Left cardiac atrium (tissue), 4 donors: ENCODE measurements around the gene CCT5. TPM values are rescaled to one million over a fixed set of nuclear protein-coding genes. Genes with fewer than 3 reads are reported as not detected.

Source experiments
- ATAC-seq, 2 donors: fragments of 200-7000 bp; cut with Tn5 transposase; one replicate each; pipeline ENCODE4 v1.9.1; 2020; ENCODE audit warnings: mild to moderate bottlenecking in 2 of 2, moderate library complexity in 2 of 2
- DNase-seq: peaks from one replicate; pipeline ENCODE4 v3.0.0-alpha.2; 2020
- intact Hi-C, 2 donors: fragments of 100-400 bp; cut with DNase I; formaldehyde crosslinking; loops; one replicate each; pipeline versions ENCODE4 v1.14.1 to v1.15.1; 2022 to 2023
- long read RNA-seq: library from polyadenylated mRNA; unstranded; transcript quantifications from one replicate; pipeline ENCODE4 v2.0.0, GENCODE V29; 2021
- total RNA-seq, 2 donors: library from RNA; stranded (reverse); fragmentation: NEBNext Ultra II Directional; extraction: Animal tissue kit (Norgen Biotek cat#: 25700); gene quantifications; one replicate each; pipeline ENCODE4 v1.2.1, GENCODE V29; 2021
- donor health status: DM: no; HTN: yes; CAD: no.
- donor health status: DM: no; HTN: yes; CAD: no; lungs with severe emphysema.
- donor health status: DM: yes; HTN: yes; CAD: no.
- donor health status: Dilated cardiomyopathy.

Gene CCT5
- 100 to 1,000 TPM; 106 to 117 TPM for total RNA-seq
- long read RNA-seq, transcript CCT5-201 (11 exons, 3,675 nt) = major isoform, 333 of 350 reads
- long read RNA-seq, partial matches to known transcripts = 2 of 350 reads
- long read RNA-seq, other reads (novel, unspliced or antisense) = 11 of 350 reads

DNA sequence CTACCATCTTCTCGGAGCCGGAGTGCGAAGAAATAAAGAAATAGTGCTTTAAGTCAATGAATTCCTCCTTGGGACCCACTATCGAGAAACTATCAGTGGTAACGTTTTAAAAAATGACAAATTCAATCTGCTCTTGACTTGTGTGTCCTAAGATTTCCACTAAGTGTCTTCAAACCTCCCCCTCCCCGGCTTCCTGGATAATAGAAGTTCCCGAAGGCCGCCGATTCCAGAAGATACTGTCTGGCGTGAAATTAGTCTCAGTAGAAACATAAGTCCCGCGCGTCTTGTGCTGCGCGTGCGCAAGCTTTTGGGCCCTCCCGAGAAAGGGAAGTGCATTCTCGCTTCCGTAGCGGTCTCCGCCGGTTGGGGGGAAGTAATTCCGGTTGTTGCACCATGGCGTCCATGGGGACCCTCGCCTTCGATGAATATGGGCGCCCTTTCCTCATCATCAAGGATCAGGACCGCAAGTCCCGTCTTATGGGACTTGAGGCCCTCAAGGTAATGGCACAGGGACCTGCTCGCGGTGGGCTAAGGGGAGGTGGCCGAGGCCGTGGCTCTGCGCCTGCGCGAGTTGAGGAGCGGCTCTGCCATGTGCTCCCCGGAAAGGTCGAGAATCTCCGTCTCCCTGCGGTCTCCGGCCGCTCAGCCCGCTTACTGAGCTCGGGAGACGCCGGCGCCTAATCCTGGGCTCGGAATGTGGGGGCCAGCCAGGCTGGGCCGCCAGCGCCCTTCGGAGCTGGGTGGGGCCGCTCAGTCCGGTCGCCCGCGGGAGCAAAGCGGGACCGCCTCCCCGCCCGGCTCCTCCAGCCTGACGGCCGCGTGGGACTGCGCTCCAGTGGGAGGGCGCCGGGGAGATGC is at the start of gene CCT5:
CCT5 (plus strand) TSS at position 333 of the 858 bp plus-strand sequence; CDS start at position 394, 61 bp downstream.
- peak; percentile 91 to 92 for ATAC-seq
- intact Hi-C loops = no loop called here
- peak; percentile 95 for DNase-seq

- intact Hi-C loops = no loop called here
- ATAC-seq (no peak), DNase-seq (no peak)
Observed at GRCh38 chr5:10201223-10201868, 48.7 kb upstream of the CCT5 start.

DNA sequence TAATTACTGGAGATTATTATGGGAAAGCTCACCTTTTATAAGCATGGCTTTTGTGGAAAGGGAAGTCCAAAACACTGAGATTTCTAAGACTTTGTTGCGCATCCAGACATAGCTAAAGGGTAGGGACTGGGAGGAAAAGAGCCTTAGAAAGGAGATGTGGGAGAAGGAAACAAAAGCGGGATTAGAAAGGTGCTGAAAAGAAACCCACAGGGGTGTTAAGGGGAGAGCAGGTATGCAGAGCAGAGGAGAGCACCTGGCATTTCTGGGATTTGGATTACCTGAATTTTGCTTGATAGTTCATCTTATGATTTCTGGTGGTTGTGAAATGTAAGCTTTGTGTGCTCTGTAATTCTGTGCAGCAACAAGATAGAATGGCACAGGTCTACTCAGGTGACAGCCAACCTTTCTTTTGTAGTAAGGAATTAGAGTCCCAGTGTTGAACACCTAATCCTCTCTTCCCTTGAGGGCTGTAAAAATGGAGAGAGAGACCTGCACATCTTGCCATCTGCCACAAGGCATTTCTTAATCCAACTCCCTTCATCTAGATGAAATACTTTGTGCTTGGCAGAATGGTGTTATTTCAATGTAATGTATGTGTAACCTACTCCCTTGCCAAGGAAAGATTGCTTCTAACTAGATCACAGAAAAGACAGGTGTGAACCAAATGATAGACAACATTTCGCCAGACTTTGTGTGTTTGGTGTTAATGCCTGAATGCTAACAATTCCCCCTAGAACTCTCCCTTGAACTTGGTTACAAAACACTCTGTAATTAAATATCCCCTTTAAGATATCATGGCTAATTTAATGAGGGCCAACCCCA is 47.8 kb upstream of the CCT5 start:
- no peak for ATAC-seq
- no peak for DNase-seq
- intact Hi-C loops = no loop called here

DNA sequence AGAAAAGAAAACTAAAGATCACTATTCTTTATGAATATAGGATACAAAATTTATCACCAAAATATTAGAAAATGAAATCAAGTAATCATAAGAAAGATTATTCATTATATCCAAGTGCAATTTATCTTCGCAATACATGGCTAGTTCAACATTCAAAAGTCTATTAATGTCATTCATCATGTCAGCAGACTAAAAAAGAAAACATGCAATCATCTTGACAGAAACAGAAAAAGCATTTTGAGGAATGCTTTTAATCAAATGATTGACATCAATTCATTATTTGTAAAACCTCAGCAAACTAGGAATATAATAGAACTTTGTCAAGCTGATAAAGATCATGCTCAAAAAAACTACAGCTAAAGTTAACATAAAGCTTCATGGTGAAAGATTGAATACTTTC is 41.1 kb upstream of the CCT5 start:
- ATAC-seq (no peak), DNase-seq (no peak)
- intact Hi-C loops = no loop called here

- ATAC-seq (no peak), DNase-seq (no peak)
- intact Hi-C loops = no loop called here
Observed at GRCh38 chr5:10213316-10213715, 36.8 kb upstream of the CCT5 start.

DNA sequence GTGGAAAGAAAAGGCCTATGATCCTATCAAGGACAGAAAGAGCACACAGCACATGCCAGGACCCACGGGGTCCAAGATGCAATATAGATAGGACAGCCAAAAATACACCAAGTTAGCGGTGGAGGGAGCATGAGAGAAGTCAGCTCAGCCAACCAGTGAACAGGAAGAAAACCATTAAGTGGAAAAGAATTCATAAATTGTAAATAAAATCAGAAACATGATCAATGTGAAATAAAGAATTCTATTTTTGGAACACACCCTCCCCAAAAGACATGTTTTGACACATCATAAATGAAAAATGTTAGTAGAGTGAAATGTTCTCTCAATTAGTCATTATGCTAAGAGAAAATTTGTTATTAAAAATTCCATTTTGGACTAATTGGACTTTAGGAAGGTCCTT is 36.0 kb upstream of the CCT5 start:
- no peak for DNase-seq
- intact Hi-C loops = no loop called here
- ATAC-seq = no peak

- no peak for ATAC-seq
- DNase-seq = no peak
- intact Hi-C loops = no loop called here
Observed at GRCh38 chr5:10215366-10215765, 34.7 kb upstream of the CCT5 start.

DNA sequence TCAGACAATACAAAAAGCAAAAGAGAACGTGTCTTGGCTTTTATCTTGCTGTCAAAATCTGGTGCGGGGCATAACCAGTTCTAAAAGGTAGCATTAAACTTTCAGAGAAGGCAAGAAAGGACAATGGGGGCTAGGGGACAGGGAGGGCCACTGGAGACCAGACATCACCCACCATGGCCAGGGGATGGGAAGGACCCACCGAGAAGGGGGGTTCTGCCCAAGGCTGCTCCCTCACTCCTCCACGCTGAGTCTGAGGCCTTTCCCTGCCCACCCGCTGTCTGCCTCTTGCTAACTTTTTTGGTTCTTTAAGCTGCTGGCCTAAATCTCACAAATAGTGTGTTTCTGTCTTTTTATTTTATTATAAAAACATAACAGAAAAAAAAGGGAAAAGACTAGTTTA is 34.0 kb upstream of the CCT5 start:
- DNase-seq (no peak), ATAC-seq (no peak)
- intact Hi-C loops = no loop called here

DNA sequence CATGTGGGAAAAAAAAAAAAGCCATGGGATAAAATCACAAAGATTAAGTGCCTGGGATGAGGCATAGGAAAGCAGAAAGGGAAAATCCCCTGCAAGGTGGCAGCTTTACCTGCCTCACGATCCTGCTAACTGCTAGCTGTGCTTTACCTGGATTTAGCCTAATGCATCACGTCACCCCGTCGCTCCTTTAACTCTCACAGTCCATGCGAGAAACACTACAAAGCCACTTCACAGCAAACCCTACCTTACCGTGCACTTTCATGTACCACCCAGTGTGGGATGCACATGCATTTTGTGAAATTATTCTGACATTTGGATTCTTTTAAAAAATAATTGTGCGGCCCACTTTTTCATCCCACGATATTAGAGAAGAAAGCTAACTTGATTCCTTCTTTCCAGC is 31.4 kb upstream of the CCT5 start:
- no peak for ATAC-seq

GRCh38 chr5:10219068-10219467 is 31.0 kb upstream of the CCT5 start:
- no peak for ATAC-seq
- no peak for DNase-seq
- intact Hi-C loops = no loop called here

More for the DNA sequence above, 31.4 kb upstream of the CCT5 start:
- intact Hi-C loops = no loop called here
- DNase-seq = no peak

GRCh38 chr5:10220248-10220647 is 29.8 kb upstream of the CCT5 start:
- ATAC-seq = no peak
- DNase-seq = no peak
- intact Hi-C loops = no loop called here

DNA sequence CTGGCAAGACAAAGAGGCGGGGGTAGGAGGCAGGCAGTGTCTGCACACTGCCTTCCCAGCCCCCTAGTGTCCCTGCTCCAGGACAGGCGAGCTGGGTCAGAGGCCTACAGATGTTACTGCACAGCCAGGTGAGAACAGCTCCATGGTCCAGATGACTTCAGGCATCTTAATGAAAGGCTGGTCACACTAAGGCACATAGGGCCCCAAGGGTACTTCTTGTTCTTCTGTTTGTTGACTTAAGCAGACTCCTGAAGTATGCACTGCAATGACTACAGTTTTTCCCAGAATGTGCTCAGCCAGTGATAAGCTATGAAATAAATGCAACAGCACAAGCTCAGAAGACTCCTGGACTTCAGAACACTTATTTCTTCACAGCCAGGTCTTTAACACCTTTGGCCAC is 27.8 kb upstream of the CCT5 start:
- intact Hi-C loops = no loop called here
- no peak for DNase-seq
- ATAC-seq = no peak

DNA sequence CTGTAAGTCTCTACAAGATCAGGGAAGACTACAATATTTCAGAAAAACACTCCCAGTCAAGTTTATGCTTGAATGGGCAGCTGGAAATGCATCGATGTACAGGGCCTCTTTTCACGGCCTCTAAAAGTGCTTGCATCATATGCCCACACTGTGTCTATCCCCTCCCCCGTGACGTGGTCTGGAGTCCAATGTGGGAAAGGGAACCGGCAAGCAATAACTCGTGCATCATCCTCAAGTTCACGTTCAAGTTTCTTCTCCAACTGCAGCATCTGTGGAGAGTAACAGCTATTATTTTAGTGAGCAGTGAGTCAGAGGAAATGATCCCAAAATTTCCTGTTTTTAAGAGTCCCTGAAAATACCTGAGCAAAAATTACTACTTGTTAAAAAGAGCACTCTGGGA is 22.7 kb upstream of the CCT5 start:
- intact Hi-C loops = no loop called here
- no peak for DNase-seq
- ATAC-seq = no peak

DNA sequence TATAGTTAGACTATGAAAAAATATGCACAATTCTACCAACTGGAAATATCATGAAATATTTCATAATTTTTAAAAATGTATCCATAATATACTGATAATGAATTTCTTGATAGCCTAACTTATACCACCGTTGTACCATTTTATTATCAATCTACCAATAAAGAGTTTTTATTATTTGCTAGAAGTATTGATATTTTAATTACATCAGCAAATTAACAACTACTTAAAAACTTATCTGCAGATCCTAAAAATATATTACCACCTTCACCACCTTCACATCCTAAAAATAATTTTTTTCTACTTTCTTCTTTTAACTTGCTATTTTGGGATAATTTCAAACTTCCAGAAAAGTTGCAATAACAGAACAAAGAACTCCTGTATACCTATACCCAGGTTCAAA is 21.8 kb upstream of the CCT5 start:
- ATAC-seq = no peak
- no peak for DNase-seq
- intact Hi-C loops = no loop called here

- intact Hi-C loops = no loop called here
- ATAC-seq = peak in 1 of 2 donors; percentile 39
- DNase-seq = no peak
Observed at GRCh38 chr5:10229306-10230048, 20.6 kb upstream of the CCT5 start.

GRCh38 chr5:10232386-10232785 is 17.7 kb upstream of the CCT5 start:
- ATAC-seq (no peak), DNase-seq (no peak)
- intact Hi-C loops = no loop called here

DNA sequence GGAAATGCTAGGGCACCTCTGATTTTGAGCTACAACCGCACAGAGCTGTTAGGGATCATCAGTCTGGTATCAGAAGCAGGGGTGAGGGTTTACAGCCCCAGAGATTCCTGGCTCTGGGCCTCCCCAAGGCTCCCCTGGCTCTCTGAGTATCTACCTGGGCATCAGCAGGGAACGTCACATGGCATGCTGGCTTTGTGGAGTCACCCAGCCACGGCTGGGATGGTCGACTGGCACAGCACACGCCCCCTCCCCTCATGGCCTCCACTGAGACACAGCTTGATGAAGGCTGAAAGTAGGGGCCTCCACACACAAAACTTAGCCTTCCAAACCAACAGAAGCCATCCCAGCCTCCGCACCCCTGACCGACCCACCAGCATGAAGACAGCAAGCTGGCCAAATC is 17.1 kb upstream of the CCT5 start:
- intact Hi-C loops = no loop called here
- DNase-seq = no peak
- ATAC-seq = no peak

DNA sequence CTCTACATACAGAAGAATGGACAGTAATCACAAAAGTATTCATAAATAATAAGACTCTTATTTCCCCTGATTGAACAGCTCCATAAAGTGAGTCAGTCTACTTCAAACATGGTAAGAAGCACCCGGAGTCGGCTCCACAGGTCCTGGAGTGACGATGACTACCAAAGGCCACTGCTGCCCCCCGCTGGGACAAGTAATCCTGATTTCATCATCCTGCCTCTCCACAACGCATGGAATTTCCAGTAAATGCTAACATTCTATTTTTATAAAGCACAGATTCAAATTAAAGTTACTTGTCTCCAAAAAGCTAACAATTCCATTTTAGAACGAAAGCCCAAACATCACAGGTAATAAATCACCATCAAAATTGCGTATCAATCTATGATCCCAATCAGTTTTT is 16.6 kb upstream of the CCT5 start:
- DNase-seq (no peak), ATAC-seq (no peak)
- intact Hi-C loops = no loop called here

- DNase-seq = no peak
- intact Hi-C loops = no loop called here
- ATAC-seq = no peak
Observed at GRCh38 chr5:10235350-10235749, 14.7 kb upstream of the CCT5 start.
